Fibroblast of the aortic adventitia (primary cell): ENCODE data around the gene TECR. TPM values are rescaled to one million over a fixed set of nuclear protein-coding genes. Genes with fewer than 3 reads are reported as not detected.

Experiments
- DNase-seq: peaks from one replicate; pipeline ENCODE4 v3.0.0-alpha.2; 2010; ENCODE audit warnings: low read depth
- H3K4me3 ChIP-seq: 2 replicates; pipeline ENCODE4 v1.5.1; 2011; ENCODE audit warnings: low read depth, mild to moderate bottlenecking, control low read depth, low read length, moderate library complexity
- CTCF ChIP-seq: IDR thresholded peaks from 2 replicates; pipeline ENCODE4 v1.5.1; 2011; ENCODE audit warnings: mild to moderate bottlenecking, low read length, control low read depth, inconsistent platforms; ENCODE audit not compliant: insufficient read depth
- total RNA-seq: library from RNA; depleted of rRNA; stranded (reverse); fragments of >200 nt; gene quantifications from 2 replicates; pipeline ENCODE4 v1.2.3, GENCODE V29; 2012; ENCODE audit warnings: low replicate concordance

Gene TECR
- total RNA-seq, 1 donor, result 41.8 TPM

- no peak for DNase-seq
- H3K4me3 ChIP-seq, result peak overlapping the region; percentile 73
- no peak for TF ChIP-seq CTCF
These were observed 35.0 kb upstream of the TECR start for GRCh38 chr19:14494411-14494810.

GRCh38 chr19:14494910-14495671, 34.3 kb upstream of the TECR start:
- H3K4me3 ChIP-seq, result peak overlapping the region; percentile 73
- no peak for DNase-seq
- no peak for TF ChIP-seq CTCF

- H3K4me3 ChIP-seq, result peak overlapping the region; percentile 73
- no peak for TF ChIP-seq CTCF
- no peak for DNase-seq
These were observed 33.7 kb upstream of the TECR start for GRCh38 chr19:14495672-14496028.

GRCh38 chr19:14496029-14496833, 33.2 kb upstream of the TECR start, which contains the start of gene GIPC1:
Gene GIPC1 (minus strand): TSS chr19:14496127. CDS start chr19:14482976, 13,151 bp downstream.
- peak within 1 kb of the TSS; percentile 73 for H3K4me3 ChIP-seq
- peak; percentile 99 for DNase-seq
- no peak for TF ChIP-seq CTCF

GRCh38 chr19:14496834-14497227, 32.6 kb upstream of the TECR start:
- no peak for DNase-seq
- peak overlapping the region; percentile 58 for H3K4me3 ChIP-seq
- no peak for TF ChIP-seq CTCF

GRCh38 chr19:14497228-14497921, 32.0 kb upstream of the TECR start:
- no peak overlapping the region for H3K4me3 ChIP-seq
- DNase-seq, result peak; percentile 53
- TF ChIP-seq CTCF, result no peak
